Hematopoietic multipotent progenitor cell (in vitro differentiated cells): ENCODE data around the gene HARBI1. TPM values are rescaled to one million over a fixed set of nuclear protein-coding genes. Genes with fewer than 3 reads are reported as not detected.

Experiments used
- DNase-seq, 3 donors: peaks; one replicate each; pipeline ENCODE4 v3.0.0-alpha.2; 2011 to 2015; ENCODE audit warnings: low read depth in 2 of 3, low spot score in 2 of 3
- total RNA-seq: library from RNA; depleted of rRNA; stranded (reverse); fragments of >200 nt; gene quantifications from one replicate; pipeline ENCODE4 v1.2.3, GENCODE V29; 2012

The HARBI1 gene
- total RNA-seq, 1 donor = 7.5 TPM

- no peak for DNase-seq
Measured at GRCh38 chr11:46635557-46636139, 18.6 kb upstream of the HARBI1 start.

DNA sequence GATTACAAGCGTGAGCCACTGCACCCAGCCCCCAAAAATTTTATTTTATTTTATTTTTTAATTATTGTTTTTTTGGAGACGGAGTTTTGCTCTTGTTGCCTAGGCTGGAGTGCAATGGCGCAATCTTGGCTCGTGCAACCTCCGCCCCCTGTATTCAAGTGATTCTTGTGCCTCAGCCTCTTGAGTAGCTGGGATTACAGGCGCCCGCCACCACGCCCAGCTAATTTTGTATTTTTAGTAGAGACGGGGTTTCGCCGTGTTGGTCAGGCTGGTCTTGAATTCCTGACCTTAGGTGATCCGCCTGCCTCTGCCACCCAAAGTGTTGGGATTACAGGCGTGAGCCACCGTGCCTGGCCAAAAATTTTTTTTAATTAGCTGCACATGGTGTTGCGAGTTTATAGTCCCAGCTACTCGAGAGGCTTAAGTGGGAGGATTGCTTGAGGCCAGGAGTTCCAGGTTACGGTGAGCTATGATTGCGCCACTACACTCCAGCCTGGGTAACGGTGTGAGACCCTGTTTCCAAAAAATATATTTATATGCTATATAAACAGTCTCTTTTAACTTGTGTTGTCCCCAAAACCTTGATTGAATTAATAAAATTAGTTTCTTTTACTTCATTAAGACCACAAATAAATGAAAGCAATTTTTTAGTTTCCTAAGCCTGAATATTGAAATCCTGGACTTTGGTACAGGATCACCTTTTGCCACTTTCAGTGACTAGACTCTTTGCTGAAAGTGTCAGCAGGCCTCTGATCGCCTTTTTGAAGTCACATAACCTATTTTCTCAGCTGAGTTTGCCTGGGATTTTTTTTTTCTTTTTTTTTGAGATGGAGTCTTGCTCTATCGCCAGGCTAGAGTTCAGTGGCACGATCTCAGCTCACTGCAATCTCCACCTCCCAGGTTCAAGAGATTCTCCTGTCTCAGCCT lies 16.5 kb upstream of the HARBI1 start:
- no peak for DNase-seq

GRCh38 chr11:46632502-46632901 lies 15.5 kb upstream of the HARBI1 start:
- no peak for DNase-seq

- DNase-seq = no peak
Measured at GRCh38 chr11:46631676-46632075, 14.6 kb upstream of the HARBI1 start.

GRCh38 chr11:46630237-46630636 lies 13.2 kb upstream of the HARBI1 start:
- DNase-seq = no peak

GRCh38 chr11:46628961-46629360 lies 11.9 kb upstream of the HARBI1 start:
- no peak for DNase-seq

DNA sequence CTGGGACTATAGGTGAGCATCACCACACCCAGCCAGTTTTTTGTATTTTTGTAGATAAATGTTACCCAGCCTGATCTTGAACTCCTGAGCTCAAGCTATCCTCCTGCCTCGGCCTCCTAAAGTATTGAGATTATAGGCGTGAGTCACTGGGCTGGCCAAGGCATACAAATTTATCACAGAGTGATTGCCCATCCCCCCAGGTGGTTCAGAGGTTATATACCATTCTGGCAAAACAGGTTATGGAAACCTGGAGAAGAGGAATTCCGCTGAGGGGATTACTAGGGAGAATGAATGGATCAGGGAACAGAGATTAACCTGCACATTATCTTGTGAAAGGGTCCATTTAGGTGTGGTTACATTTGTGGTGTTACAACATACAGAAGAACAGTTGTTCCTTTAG lies 8.4 kb upstream of the HARBI1 start:
- no peak for DNase-seq

- DNase-seq = no peak
Measured at GRCh38 chr11:46618837-46619236, 1.8 kb upstream of the HARBI1 start.

GRCh38 chr11:46617972-46618314 lies 916 bp upstream of the HARBI1 start:
- no peak for DNase-seq

- no peak for DNase-seq
Measured at GRCh38 chr11:46616551-46617133, 385 bp downstream of the HARBI1 start.

- no peak for DNase-seq
Measured at GRCh38 chr11:46615756-46616155, 1.3 kb downstream of the HARBI1 start.

GRCh38 chr11:46612326-46612725 lies 4.7 kb downstream of the HARBI1 start:
- no peak for DNase-seq

DNA sequence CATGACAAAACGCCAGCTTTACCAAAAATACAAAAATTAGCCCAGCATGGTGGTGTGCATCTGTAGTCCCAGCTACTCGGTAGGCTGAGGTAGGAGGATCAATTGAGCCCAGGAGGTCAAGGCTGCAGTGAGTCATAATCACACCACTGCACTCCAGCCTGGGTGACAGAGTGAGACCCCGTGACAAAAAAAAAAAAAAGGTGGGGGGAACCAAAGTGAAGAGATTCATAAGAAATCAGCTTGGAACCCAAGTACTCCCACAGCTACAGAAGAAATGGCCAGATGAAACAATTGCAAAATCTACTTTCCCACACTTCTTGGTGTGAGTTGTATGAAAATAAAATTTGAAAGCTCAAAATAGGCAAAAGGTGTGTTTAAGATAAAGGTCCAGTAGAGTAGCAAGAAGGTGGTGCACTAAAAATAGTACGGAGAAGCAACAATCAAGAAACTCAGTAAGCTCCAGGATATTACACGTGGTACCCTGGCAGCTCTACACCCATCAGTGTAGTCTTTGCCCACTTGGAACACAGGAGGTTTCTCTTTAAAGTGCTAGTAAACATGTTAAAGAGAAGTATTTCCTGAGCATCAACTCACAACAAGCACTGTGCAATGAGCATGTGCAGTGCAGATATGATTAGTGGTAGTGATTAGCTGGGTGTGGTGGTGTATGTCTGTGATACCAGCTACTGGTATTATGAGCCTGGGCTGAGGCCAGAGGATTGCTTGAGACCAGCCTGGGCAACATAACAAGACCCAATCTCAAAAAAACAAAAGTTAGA lies 5.3 kb downstream of the HARBI1 start:
- DNase-seq = no peak

DNA sequence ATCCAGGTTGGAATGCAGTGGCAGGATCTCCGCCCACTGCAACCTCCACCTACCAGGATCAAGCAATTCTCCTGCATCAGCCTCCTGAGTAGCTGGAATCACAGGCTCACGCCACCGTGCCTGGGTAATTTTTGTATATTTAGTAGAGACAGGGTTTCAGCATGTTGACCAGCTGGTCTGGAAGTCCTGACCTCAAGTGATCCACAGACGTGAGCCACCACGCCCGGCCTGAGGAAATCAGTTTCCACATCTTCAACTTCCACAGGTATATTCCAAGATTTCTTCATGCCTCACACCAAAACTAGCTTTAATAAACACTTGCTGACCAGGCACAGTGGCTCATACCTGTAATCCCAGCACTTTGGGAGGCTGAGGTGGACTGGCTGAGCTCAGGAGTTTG lies 7.6 kb downstream of the HARBI1 start:
- no peak for DNase-seq

GRCh38 chr11:46607516-46607915 lies 9.5 kb downstream of the HARBI1 start:
- DNase-seq = no peak

- DNase-seq = no peak
Measured at GRCh38 chr11:46604796-46605195, 12.2 kb downstream of the HARBI1 start.

DNA sequence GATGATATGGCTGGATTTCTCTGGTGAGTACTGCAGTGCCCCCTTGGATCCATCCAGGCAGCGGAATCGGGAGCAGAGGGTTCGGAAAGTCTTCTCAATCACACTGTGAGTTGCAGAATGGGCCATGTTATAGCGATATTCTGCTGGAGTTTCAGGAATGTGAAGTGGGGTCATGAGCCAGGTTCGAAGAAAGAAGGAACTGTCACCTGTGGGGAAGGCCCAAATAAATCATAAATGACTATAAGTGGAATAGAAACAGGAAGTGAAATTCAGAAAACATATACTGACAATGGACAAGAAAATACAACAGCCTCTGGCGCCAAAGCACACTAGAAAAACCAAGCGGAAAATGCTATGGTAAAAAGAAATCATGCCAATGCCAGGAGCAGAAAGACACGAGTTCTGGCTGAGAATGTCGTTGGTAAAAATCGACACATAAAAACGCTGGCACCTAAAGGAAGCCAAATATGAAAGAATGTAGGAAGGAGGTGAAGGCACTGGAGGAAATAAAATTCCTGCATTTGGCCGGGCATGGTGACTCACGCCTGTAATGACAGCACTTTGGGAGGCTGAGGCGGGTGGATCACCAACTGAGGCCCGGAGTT lies 13.2 kb downstream of the HARBI1 start:
- DNase-seq = no peak

GRCh38 chr11:46601129-46601528 lies 15.9 kb downstream of the HARBI1 start:
- no peak for DNase-seq

- DNase-seq = no peak
Measured at GRCh38 chr11:46600194-46600960, 16.6 kb downstream of the HARBI1 start.
